ENCODE data around the gene NPY.
"Not testable (repeated sequence)": the region's sequence is repeated elsewhere in the genome, so short reads cannot be mapped to it uniquely, and the experiment has no call there.

NPY gene

DNA sequence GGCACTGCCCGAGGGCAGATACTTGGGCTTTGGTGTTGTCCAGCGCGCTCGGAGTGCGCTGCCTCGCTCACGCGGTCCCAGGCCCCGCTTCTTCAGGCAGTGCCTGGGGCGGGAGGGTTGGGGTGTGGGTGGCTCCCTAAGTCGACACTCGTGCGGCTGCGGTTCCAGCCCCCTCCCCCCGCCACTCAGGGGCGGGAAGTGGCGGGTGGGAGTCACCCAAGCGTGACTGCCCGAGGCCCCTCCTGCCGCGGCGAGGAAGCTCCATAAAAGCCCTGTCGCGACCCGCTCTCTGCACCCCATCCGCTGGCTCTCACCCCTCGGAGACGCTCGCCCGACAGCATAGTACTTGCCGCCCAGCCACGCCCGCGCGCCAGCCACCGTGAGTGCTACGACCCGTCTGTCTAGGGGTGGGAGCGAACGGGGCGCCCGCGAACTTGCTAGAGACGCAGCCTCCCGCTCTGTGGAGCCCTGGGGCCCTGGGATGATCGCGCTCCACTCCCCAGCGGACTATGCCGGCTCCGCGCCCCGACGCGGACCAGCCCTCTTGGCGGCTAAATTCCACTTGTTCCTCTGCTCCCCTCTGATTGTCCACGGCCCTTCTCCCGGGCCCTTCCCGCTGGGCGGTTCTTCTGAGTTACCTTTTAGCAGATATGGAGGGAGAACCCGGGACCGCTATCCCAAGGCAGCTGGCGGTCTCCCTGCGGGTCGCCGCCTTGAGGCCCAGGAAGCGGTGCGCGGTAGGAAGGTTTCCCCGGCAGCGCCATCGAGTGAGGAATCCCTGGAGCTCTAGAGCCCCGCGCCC is at the start of gene NPY:
TSS of gene NPY (plus strand) at position 294 of the 802 bp plus-strand sequence. CDS start 1,051 bp downstream, outside the sequence.
- DNase-seq (ENCODE audit: low spot score), result no peak

GRCh38 chr7:24239260-24239659 is 44.7 kb upstream of the NPY start:
- no peak for DNase-seq (ENCODE audit: low spot score)

DNA sequence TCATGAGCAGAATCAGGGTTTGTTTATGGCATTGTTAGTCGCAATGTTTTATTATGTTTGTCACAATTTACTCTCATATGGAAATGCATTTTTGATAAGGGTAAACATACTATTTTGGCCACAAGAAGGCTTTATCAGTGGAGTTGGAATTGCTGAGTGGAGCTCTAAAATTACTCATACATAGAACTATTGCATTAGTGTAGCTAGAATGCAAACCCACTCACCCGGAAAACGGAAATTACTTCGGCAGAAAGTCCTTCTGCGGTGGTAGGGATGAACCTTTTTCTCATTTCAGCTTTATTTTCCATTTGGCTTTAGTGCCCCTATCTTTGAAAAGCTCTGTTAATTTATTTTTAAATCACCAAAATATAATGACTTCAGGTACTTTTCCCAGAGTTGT is 42.8 kb upstream of the NPY start:
- DNase-seq (ENCODE audit: low spot score), result no peak

DNA sequence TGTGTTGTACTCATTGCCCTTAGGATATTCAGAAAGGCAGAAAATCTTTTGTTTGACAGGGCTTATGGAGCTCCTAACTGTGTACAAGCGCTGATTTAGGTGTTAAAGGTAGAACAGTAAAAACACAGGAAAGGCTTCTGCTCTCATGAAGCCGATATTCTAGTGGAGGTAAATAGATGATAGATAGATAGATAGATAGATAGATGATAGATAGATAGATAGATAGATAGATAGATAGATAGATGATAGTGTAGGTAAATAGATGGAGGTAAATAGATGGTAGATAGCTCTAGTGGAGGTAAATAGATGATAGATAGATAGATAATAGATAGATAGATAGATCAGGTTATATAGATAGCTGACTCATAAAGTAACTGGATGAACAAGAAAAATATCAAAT is 39.4 kb upstream of the NPY start:
- DNase-seq (ENCODE audit: low spot score), result no peak

GRCh38 chr7:24245362-24245761 is 38.6 kb upstream of the NPY start:
- DNase-seq (ENCODE audit: low spot score), result peak; percentile 8

- no peak for DNase-seq (ENCODE audit: low spot score)
Observed at GRCh38 chr7:24249266-24249665, 34.7 kb upstream of the NPY start.

DNA sequence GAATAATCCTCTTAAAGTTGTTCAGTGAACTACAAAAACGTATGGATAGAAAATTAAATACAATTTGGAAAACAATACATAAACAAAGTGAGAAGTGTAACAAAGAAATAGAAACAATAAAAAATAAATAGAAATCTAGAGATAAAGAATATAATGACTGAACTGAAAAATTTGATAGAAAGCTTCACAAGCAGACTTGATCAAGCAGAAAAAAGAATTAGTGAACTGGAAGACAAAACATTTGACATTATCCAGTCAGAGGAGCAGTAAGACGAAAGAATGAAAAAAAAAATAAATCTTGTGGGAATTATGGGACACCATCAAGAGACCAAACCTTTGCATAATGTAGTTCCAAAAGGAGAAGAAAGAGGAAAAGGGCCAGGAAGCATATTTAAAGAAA is 32.4 kb upstream of the NPY start:
- no peak for DNase-seq (ENCODE audit: low spot score)

DNA sequence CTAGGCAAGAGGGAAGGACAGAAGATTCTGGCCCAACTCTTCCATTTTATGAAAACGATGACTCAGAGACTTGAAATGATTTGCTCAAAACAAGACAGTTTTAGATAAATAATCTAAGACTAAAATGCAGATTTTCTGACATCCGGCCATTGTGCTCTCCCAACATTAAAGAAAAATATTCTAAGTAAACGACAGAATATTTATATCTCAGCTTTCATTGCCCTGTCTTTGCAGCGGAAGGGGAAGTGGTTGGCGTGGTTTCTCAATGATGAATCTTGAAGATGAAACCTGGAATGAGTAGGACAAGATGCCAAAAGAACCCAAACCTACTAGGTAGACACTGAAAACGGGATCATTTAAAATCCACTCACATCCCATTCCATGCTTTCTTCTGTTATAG is 28.9 kb upstream of the NPY start:
- peak; percentile 11 for DNase-seq (ENCODE audit: low spot score)

DNA sequence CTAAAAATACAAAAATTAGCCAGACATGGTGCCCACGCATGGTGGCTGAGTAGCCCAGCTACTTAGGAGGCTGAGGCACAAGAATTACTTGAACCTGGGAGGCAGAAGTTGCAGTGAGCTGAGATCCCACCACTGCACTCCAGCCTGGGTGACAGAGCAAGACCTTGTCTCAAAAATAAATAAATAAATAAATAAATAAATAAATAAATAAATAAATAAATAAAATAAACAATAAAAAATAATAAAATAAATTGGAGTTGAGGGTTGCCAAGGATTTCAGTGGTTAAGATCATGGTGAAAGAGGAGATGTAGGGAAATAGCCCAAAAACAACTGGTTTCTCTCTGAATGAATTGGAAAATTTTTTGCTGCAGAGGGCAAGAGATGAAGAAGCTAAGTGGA is 25.7 kb upstream of the NPY start:
- not testable (repeated sequence) for DNase-seq (ENCODE audit: low spot score)

GRCh38 chr7:24271938-24272337 is 12.1 kb upstream of the NPY start:
- no peak for DNase-seq (ENCODE audit: low spot score)

- DNase-seq (ENCODE audit: low spot score), result no peak
Observed at GRCh38 chr7:24279512-24279911, 4.5 kb upstream of the NPY start.

DNA sequence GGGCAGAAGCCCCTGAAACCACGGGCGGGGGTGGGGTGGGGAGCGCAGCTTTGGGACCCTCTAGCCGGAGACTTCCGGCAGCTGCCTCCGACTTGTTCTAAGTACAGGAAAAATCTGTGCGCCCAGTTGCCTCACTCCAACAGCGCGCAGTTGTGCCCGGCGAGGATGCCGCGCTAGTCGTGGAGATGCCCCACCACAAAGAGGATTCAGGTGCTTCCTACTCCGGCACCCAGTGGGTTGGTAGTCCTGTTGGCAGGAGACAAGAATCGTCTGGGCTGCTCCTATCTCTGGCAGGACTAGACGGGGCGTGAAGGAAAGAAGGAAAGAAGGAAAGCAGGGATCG is 465 bp upstream of the NPY start:
- no peak for DNase-seq (ENCODE audit: low spot score)

DNA sequence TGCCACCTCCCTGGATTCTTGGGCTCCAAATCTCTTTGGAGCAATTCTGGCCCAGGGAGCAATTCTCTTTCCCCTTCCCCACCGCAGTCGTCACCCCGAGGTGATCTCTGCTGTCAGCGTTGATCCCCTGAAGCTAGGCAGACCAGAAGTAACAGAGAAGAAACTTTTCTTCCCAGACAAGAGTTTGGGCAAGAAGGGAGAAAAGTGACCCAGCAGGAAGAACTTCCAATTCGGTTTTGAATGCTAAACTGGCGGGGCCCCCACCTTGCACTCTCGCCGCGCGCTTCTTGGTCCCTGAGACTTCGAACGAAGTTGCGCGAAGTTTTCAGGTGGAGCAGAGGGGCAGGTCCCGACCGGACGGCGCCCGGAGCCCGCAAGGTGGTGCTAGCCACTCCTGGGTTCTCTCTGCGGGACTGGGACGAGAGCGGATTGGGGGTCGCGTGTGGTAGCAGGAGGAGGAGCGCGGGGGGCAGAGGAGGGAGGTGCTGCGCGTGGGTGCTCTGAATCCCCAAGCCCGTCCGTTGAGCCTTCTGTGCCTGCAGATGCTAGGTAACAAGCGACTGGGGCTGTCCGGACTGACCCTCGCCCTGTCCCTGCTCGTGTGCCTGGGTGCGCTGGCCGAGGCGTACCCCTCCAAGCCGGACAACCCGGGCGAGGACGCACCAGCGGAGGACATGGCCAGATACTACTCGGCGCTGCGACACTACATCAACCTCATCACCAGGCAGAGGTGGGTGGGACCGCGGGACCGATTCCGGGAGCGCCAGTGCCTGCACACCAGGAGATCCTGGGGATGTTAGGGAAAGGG is 913 bp downstream of the NPY start:
- DNase-seq (ENCODE audit: low spot score), result no peak

GRCh38 chr7:24290004-24290641 is 6.1 kb downstream of the NPY start:
- DNase-seq (ENCODE audit: low spot score), result peak; percentile 74

- no peak for DNase-seq (ENCODE audit: low spot score)
Observed at GRCh38 chr7:24291271-24291670, 7.3 kb downstream of the NPY start.

GRCh38 chr7:24297362-24297761 is 13.4 kb downstream of the NPY start:
- no peak for DNase-seq (ENCODE audit: low spot score)

GRCh38 chr7:24298696-24299095 is 14.7 kb downstream of the NPY start:
- DNase-seq (ENCODE audit: low spot score), result no peak

GRCh38 chr7:24299192-24299591 is 15.2 kb downstream of the NPY start:
- DNase-seq (ENCODE audit: low spot score), result no peak

GRCh38 chr7:24301703-24302102 is 17.7 kb downstream of the NPY start:
- no peak for DNase-seq (ENCODE audit: low spot score)

DNA sequence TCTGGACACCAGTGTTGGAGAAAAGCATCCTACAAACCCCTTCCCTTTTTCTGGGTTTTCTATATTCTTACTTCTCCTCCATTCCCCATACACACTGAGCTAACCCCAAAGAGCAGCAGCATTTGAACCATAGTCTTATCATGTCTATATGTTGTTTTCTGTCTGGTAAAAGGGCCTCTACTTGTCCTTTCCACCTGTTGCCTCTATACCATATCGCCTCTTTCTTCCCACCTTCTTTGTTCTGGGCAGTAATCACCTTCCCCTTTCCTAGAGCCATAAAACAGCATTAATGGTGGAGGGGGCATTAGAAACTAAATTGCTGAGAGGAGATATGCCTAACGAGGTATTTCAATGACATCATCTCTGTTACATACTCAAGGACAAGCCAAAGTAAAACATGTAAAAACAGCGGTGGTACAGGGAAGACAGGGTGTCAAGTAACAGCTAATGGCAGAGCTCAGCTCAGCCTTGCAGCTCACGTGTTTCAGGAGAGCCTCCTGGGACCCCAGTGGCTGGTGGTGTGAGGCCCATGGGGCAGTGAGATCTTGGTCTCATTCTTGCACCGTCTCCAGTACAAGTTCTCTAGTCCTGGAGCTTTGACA is 20.6 kb downstream of the NPY start:
- no peak for DNase-seq (ENCODE audit: low spot score)

- no peak for DNase-seq (ENCODE audit: low spot score)
Observed at GRCh38 chr7:24307326-24307725, 23.3 kb downstream of the NPY start.

DNA sequence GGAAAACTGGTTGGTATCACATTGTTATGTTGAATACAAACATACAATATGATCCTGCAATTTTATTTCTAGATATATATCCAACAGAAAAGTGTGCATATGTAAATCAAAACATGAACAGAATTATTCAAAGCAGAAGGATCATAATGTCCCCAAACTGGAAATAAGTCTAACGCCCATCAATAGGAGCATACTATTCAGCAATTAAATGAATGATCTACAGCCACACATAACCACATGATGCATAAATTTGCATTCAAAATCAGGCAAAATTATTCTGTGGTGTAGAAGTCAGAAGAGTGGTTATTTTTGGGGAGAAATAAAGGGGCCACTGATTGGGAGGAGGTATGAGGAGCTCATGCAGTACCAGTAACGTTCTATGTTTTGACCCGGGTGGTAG is 28.6 kb downstream of the NPY start:
- DNase-seq (ENCODE audit: low spot score), result no peak

GRCh38 chr7:24313777-24314176 is 29.8 kb downstream of the NPY start:
- DNase-seq (ENCODE audit: low spot score), result no peak
